Endodermal cell (in vitro differentiated cells): ENCODE results near the gene CACNA2D4. TPM values are rescaled to one million over a fixed set of nuclear protein-coding genes. Genes with fewer than 3 reads are reported as not detected.

ENCODE experiments used
- DNase-seq: peaks from one replicate; pipeline ENCODE4 v3.0.0-alpha.2; 2017
- H3K27ac ChIP-seq: 2 replicates; pipeline ENCODE4 v1.5.1; 2013; ENCODE audit warnings: mild to moderate bottlenecking, low read depth, low read length, moderate library complexity
- H3K27me3 ChIP-seq: 2 replicates; pipeline ENCODE4 v1.6.1; 2013; ENCODE audit warnings: mild to moderate bottlenecking, low read length, moderate library complexity; ENCODE audit not compliant: insufficient read depth, control insufficient read depth, poor library complexity, severe bottlenecking
- H3K36me3 ChIP-seq: 2 replicates; pipeline ENCODE4 v1.7.0; 2013; ENCODE audit warnings: mild to moderate bottlenecking, low read length, moderate library complexity; ENCODE audit not compliant: control insufficient read depth, insufficient read depth
- H3K4me1 ChIP-seq: one replicate; pipeline ENCODE4 v1.7.0; 2013; ENCODE audit warnings: low read length; ENCODE audit not compliant: control insufficient read depth, insufficient read depth
- H3K4me3 ChIP-seq: 2 replicates; pipeline ENCODE4 v1.5.1; 2013; ENCODE audit warnings: mild to moderate bottlenecking, low read length, moderate library complexity
- H3K9ac ChIP-seq: 2 replicates; pipeline ENCODE4 v1.6.1; 2013; ENCODE audit warnings: mild to moderate bottlenecking, low read length, moderate library complexity; ENCODE audit not compliant: poor library complexity, severe bottlenecking; ENCODE audit errors: extremely low read depth
- H3K9me3 ChIP-seq: 2 replicates; pipeline ENCODE4 v1.6.1; 2013; ENCODE audit warnings: mild to moderate bottlenecking, low read length, moderate library complexity; ENCODE audit not compliant: control insufficient read depth
- H3K27ac Mint-ChIP-seq: 2 replicates; pipeline ENCODE4 v1.8.0; 2020; ENCODE audit warnings: mixed read lengths
- H3K27me3 Mint-ChIP-seq: 2 replicates; pipeline ENCODE4 v1.8.0; 2021; ENCODE audit warnings: mild to moderate bottlenecking, mixed read lengths; ENCODE audit not compliant: insufficient read depth
- H3K36me3 Mint-ChIP-seq: 2 replicates; pipeline ENCODE4 v1.8.0; 2020; ENCODE audit warnings: low read depth, mixed read lengths
- H3K4me1 Mint-ChIP-seq: 2 replicates; pipeline ENCODE4 v1.8.0; 2020; ENCODE audit warnings: mixed read lengths
- H3K4me3 Mint-ChIP-seq: 2 replicates; pipeline ENCODE4 v1.8.0; 2020; ENCODE audit warnings: mild to moderate bottlenecking, moderate library complexity, mixed read lengths
- H3K9me3 Mint-ChIP-seq: 2 replicates; pipeline ENCODE4 v1.8.0; 2020; ENCODE audit warnings: mild to moderate bottlenecking, mixed read lengths
- CTCF ChIP-seq: fragments of 200-600 bp; sonication (generic); conservative IDR thresholded peaks from 2 replicates; pipeline ENCODE4 v1.5.0; 2021; ENCODE audit warnings: antibody characterized with exemption, mild to moderate bottlenecking
- WGBS, 2 experiments: methylation state at CpG; one replicate each; pipeline versions ENCODE4 v1.1.5 to v1.1.7; 2013; ENCODE audit warnings: missing lambda C conversion rate in 2 of 2, mixed read lengths in 1 of 2; ENCODE audit not compliant: insufficient coverage in 1 of 2, insufficient read length in 1 of 2; 5-methylcytosine and 5-hydroxymethylcytosine counted together
- total RNA-seq, 2 donors: library from RNA; stranded (reverse); fragmentation: NEBNext Ultra II Directional in 1 of 2; extraction: Animal tissue kit (Norgen Biotek cat#: 25700) in 1 of 2; gene quantifications; 2 replicates in 1 of 2; 3 replicates in 1 of 2; pipeline ENCODE4 v1.2.1, GENCODE V29; 2021

The CACNA2D4 gene
- total RNA-seq, 2 donors from 2014 or later = 4.3 to 5.7 TPM

GRCh38 chr12:1920971-1921370 is 2.5 kb upstream of the CACNA2D4 start:
- no peak overlapping the region for H3K27ac ChIP-seq
- Mint-ChIP-seq H3K4me1 (peaks cover 26% of the 10 kb centered on the region), H3K27me3 (no peaks in the 10 kb centered on the region), H3K36me3 (no peaks in the 10 kb centered on the region), H3K4me3 (no peak overlapping the region), H3K27ac (no peak overlapping the region), H3K9me3 (no peaks in the 10 kb centered on the region)
- DNase-seq = peak; percentile 42
- no peaks in the 10 kb centered on the region for H3K27me3 ChIP-seq
- H3K4me3 ChIP-seq = no peak overlapping the region
- WGBS, 2 experiments = 72 to 89% methylated on average over 5 to 17 of the region's 17 CpGs
- no peaks in the 10 kb centered on the region for H3K36me3 ChIP-seq
- no peak for TF ChIP-seq CTCF
- H3K4me1 ChIP-seq = peaks cover 9% of the 10 kb centered on the region
- no peak overlapping the region for H3K9ac ChIP-seq
- no peaks in the 10 kb centered on the region for H3K9me3 ChIP-seq

- H3K27ac Mint-ChIP-seq = no peak overlapping the region
- H3K27me3 Mint-ChIP-seq = no peaks in the 10 kb centered on the region
- WGBS, 2 experiments = 91 to 95% methylated on average over 6 to 13 of the region's 13 CpGs
- Histone ChIP-seq H3K4me3 (no peak overlapping the region), H3K36me3 (no peaks in the 10 kb centered on the region), H3K9ac (no peak overlapping the region), H3K27me3 (no peaks in the 10 kb centered on the region), H3K4me1 (peaks cover 9% of the 10 kb centered on the region), H3K9me3 (no peaks in the 10 kb centered on the region), H3K27ac (no peak overlapping the region)
- H3K4me3 Mint-ChIP-seq = no peak overlapping the region
- no peak for TF ChIP-seq CTCF
- H3K4me1 Mint-ChIP-seq = peaks cover 29% of the 10 kb centered on the region
- no peaks in the 10 kb centered on the region for H3K36me3 Mint-ChIP-seq
- no peaks in the 10 kb centered on the region for H3K9me3 Mint-ChIP-seq
- peak; percentile 33 for DNase-seq
Measured at GRCh38 chr12:1920436-1920835, 2.0 kb upstream of the CACNA2D4 start.

- H3K27me3 Mint-ChIP-seq = no peaks in the 10 kb centered on the region
- no peak overlapping the region for H3K27ac Mint-ChIP-seq
- no peak overlapping the region for H3K4me3 ChIP-seq
- H3K36me3 ChIP-seq = no peaks in the 10 kb centered on the region
- WGBS, 2 experiments = 97 to 98% methylated on average over 3 of the region's 3 CpGs
- TF ChIP-seq CTCF = no peak
- H3K27ac ChIP-seq = no peak overlapping the region
- H3K4me1 ChIP-seq = peaks cover 9% of the 10 kb centered on the region
- no peaks in the 10 kb centered on the region for H3K36me3 Mint-ChIP-seq
- H3K9ac ChIP-seq = no peak overlapping the region
- no peaks in the 10 kb centered on the region for H3K27me3 ChIP-seq
- no peak for DNase-seq
- H3K9me3 ChIP-seq = no peaks in the 10 kb centered on the region
- H3K4me1 Mint-ChIP-seq = peaks cover 35% of the 10 kb centered on the region
- no peak overlapping the region for H3K4me3 Mint-ChIP-seq
- no peaks in the 10 kb centered on the region for H3K9me3 Mint-ChIP-seq
Measured at GRCh38 chr12:1919763-1920162, 1.3 kb upstream of the CACNA2D4 start.
